HG02870 (cell line): ENCODE measurements around the gene TMEM198.

Source experiments
- ATAC-seq: cut with Tn5 transposase; IDR thresholded peaks from one replicate; pipeline ENCODE4 v1.9.1; 2021; ENCODE audit warnings: mild to moderate bottlenecking, moderate library complexity; ENCODE audit not compliant: unreplicated experiment

TMEM198 gene

DNA sequence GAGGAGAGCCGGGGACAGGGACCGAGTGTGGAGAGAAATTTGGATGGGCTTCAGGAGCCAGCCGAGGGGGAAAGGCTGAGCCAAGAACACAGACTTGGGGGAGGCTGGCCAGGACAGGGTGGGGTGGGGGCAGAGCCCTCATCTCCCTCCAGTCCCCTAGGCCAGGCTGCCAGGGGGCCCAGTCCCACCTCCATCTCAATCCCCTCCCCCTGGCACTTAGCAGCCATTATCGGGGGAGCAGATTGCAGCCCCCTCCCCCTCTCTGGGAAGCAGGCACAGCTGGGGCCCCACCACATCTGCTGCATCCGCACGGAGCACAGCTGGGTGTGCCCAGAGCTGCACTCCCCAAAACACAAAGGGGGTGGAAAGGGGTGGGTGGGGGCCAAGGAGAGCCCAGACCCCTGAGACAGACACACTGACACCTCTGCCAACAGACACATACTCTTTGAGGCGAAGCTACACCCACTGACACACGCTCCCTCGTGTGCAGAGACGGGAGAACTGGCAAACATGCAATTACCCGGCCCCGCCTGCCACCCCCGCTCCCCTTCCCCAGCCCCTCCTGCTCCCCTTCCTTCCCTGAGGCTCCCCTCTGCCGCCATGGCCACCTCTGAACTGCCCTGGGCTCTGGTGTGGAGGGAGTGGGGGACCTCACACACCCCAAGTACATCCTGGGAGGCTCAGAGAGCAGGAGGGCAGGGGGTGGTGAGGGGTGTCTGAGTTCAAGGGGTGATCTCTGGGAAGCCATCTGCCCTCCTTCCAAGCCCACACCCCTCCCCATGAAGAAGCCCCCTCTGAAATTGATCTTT, 34.7 kb upstream of the TMEM198 start:
- ATAC-seq, result peak; percentile 14

DNA sequence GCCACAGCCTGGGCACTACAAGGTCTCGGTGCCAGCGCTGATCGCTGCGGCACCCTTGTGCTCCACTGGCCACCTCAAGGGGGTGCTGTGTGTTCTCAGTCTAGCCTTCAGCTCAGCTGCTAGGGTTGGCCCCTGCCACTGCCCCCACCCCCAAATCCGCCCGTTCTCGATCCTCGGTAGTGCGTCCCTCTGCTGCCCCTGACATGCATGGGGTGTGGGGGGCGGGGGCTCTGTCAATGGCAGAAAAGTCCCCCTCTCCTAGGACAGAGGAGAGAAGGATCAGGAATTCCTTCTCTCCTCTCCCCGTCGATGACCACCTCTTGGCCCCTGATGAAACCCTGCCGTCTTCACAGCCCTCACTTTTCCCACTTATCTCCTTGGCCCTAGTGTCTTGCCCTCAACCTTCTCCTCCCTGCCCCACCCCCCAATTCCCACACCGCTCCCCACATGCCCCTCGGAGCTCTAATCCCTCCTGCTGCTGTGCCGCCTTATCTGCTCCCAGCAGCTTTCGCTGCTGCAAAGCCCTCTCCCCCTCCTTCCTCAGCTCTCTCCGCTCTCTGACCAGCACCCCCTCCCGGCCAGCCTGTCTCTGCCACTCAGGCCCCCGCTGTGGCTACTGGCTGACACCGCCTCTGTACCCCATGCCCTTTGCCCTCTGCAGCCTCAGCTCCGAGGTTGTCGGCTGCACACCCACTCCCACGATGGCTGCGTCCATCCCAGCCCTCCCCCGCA, 33.9 kb upstream of the TMEM198 start:
- ATAC-seq, result peak; percentile 74

DNA sequence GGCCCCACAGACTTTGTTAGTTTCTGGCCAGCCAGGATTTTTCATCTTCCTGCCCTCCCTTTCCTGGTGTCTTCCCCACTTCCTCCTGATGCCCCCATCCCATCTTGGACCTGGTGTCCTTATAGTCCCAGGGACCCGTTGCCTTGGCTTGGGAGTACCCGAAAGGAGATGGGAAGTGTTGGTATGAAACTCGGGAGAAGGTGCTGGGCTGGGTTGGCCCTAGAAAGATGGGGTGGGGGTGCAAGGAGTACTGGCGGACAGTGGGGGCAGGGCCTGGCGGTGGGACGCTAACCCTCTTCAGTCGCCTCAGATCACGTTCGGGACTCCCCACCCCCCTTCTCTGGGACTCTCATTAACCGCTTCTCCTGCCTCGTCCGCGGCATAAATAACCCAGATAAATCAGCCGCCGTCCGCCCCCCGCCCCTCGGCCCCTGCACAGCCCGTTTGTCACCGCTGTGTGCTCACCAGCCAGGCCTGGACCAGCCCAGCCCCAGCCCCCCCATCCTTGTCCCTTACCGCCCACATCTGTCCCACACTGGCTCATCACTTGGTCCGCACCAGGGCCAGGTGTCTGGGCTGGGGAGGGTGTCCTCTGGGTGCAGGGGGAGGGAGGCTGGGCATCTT, 33.2 kb upstream of the TMEM198 start:
- no peak for ATAC-seq

DNA sequence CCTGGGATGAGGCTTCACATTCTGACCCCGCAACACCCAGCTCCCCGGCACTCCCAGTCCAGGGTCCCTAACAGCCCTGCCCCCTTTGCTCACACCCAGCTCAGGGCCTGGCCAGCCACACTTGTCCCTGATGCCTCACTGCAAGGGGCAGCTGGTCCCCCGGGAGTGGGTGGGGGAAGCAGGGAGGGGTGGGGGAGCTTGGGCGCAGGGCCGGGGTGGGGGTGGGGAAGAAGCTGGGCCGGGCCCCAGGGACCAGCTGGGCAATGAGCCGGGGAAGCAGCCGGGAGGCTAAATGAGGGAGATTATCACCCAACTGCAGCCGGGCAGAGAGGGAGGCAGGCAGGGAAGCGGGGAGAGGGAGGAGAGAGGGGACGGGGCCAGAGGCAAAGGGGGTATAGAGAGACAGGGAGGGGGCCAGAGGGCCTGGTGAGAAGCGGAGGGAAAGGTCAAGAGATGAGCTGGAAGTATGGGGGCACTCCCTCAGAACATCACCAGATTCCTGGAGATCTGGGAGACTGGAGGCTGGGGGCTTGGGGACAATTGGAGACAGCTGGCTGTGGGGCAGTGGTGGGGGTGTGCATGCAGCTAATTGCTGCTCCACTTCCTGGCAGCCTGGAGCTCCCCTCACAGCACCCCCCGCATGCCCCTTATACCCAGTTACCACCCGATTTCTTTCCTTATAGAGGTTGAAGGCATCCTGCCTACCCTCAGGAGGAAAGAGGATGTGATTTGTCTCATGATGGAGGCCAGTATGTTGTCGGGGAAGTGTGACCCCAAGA, 32.1 kb upstream of the TMEM198 start:
- ATAC-seq, result no peak

DNA sequence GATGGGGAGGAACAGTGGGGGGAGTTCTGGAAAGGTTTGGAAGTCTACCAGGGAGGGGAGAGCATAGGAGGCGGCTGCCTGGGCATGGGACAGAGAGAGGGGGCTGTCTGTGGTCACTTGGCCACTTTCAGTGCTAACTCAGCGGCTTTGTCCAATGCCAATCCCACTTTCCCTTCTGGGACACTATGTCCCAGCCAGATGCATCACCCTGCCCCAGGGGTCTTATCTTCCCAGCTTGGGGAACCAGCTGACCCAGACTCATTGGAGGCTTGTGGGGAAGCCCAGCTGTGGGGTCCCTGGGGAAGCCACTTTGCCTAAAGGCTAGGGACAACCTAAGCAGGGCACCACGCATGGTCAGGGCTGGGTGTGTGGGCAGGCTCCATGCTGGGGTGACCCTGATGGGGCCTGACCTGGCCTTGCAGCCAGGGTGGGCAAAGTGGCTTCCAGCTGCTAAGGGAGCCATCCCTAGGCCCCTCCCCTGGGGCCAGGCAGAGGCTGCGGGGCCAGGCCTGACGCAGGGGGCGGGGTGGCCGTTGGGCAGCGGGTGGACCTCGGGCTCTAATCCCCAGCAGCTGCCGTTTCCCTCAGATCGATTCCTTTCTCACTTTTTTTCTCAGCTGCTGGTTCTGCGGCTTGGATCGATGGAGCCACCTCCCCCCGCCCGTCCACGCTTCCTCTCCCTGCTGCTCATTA, 31.2 kb upstream of the TMEM198 start:
- no peak for ATAC-seq

DNA sequence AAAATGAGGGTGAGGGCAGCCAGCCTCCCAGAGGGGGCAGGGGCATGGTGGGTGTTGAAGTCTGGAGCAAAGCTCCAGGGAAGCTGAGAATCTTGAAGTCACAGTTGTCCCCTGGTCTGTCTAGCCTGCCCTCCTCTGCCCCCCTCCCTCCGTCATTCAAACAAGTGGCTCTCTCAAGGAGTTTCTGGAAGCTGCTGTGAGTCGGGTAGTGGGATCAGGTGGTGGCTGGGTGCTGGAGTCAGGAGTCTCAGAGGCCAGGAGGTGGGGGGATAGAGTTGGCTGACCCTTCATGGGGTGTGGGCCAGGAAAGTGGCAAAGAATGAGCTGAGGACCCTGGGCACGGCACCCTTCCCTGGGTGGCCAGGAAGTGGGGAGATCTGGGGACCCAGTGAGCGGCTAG, 30.0 kb upstream of the TMEM198 start:
- no peak for ATAC-seq

DNA sequence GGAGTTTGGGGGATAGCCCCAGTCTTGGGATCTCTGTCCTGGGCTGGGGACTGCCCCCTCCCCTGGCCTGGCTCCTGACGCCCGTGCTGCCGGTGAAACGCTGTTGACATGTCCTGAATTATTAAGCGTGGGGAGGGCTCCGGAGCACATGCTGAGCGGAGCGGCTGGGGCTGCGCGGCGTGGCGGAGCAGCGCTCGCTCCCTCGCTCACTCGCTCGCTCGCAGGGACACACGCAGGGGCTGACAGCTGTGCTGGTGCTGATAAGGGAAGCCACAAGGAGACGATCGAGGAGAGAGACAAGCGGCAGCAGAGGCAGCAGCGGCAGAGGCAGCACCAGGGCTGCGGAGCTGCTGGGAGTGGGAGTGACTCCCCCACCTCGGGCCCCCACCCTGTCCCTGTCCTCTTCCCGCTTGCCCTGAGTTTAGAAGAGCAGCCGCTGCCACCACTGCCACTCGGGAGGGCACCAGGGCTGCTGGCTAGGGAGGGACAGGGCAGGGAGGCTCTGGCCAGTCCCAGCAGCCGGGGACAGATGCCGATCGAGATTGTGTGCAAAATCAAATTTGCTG, 29.5 kb upstream of the TMEM198 start, which contains the start of gene ASIC4:
Gene ASIC4, plus strand, starts transcription at position 287 of the 566 bp plus-strand sequence. Its CDS starts 243 bp downstream, at position 530.
- no peak for ATAC-seq

DNA sequence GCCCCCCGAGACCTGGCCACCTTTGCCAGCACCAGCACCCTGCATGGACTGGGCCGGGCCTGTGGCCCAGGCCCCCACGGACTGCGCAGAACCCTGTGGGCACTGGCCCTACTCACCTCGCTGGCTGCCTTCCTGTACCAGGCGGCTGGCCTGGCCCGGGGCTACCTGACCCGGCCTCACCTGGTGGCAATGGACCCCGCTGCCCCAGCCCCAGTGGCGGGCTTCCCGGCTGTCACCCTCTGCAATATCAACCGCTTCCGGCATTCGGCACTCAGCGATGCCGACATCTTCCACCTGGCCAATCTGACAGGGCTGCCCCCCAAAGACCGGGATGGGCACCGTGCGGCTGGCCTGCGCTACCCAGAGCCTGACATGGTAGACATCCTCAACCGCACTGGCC, 29.0 kb upstream of the TMEM198 start:
- ATAC-seq, result no peak

DNA sequence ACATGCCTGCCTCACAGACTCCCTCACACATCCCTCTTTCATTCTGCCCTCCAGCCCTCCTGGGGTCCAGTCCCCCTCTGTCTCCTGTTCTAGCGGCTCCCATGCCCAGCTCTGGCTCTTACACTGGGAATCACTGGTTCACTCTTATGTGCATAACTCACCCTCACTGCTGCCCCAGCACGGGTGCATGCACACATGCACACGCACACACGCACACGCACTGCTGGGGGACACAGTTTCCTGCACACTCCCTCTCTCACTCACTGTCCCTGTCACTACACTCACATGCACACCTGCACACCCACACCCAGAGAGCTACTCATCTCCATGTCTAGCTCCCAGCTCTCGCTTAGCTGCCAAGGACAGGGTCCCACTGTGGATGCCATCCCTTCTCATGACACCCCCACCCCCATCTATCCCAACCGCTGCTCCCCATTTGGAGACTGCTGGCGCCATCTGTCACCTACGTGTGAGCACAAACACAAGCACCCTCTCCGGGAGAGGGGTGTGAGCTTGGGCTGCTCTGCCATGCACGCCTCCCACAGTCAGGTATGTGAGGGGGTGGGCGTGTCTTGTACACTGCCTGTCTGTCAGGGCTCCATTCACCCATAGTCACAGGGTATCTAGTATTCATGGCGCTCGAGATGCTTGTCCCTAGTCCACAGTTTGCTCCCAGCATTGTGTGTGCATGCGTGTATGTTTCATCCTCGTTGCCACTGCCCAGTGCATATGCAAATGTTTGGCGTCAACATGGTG, 27.8 kb upstream of the TMEM198 start:
- no peak for ATAC-seq

DNA sequence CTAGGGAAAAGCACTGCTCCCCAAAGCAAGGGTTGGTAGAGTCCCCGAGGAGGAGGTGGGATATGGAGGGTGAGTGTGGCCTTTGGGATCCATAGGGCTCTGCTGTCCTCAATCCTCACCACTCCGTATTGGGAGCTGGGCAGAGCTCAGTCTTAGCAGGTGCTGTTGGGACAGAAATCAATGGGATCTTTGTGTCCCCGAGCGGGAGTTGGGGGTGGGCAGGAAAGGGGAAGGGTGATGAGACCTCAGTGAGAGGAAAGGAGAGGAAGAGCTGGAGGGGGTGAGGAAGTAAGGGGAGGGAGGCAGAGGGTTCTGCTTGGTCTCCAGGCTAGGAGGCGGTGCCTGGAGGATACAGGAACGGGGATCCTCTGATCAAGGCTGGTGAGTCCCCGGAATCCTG, 26.9 kb upstream of the TMEM198 start:
- ATAC-seq, result no peak

DNA sequence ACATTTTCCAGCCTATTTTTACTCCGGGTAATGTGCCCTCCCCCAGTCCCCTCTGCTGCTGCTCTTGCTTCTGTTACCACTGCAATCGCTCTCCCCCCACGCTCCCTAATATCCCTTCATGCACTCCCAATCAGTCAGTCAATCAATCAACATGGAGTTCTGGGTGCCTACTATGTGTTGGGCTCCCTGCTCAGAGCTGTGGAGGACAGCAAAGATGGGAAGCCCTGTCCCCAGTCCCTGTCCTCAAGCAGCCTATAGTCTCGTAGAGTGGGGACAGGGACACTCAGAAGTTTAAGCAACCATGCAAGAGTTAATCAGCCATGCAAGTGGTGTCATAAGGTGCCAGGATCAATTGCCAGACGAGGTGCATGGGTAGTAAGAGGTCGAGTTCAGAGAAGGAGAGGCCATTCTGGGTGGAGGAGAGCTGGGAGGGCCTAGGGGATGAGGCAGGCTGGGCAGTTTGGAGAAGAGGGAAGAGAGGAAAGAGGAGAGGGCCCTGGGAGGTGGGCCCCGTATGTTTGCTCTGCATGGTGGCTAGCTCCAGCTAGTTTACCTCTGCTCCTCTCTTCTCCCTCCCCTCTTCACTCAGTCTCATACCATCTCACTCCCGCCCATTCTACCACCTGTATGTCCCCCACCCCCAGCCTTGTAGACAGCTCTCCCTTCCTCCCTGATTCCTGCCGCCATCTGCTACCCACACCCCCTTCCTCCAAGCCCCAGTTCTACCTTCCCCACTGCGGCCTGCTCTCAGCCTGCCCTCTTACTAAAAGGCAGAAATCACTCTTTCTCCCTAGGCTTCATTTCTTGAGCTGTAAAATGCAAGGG, 25.7 kb upstream of the TMEM198 start:
- no peak for ATAC-seq

DNA sequence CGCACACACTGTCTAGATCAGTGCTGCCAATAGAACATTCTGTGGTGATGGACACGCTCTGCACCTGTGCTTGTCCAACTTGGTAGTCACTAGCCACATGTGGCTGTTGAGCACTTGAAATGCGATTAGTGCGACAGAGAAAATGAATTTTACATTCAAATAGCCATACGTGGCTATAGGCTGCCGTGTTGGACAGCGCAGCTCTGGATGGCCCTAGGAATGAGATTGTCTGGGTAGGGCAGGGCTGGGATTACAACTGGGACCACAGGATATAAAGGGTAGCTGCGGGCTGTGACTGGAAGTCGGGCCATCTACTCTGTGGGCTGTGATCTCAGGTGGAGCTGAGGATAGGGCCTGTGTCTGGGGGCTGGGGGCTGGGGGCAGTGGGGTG, 24.3 kb upstream of the TMEM198 start:
- ATAC-seq, result no peak

DNA sequence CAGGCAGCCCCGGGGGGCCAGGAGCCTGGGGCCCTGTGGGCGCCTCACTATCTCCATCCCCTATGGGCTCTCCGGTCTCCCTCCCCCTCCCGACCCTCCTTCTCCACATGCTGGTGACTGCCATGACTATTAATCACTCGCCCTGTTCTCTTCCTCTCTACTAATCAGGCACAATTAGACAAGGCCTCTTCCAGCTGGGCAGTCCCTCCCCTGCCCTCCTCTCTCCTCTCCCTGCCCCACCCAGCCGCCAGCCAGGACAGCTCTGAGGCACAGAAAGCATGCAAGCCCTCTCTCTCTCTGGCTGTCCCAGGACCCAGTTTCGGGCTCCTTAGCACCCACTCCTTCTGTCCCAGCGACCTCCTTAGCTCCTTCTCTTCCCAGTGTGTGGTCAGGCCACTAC, 23.7 kb upstream of the TMEM198 start:
- ATAC-seq, result no peak

DNA sequence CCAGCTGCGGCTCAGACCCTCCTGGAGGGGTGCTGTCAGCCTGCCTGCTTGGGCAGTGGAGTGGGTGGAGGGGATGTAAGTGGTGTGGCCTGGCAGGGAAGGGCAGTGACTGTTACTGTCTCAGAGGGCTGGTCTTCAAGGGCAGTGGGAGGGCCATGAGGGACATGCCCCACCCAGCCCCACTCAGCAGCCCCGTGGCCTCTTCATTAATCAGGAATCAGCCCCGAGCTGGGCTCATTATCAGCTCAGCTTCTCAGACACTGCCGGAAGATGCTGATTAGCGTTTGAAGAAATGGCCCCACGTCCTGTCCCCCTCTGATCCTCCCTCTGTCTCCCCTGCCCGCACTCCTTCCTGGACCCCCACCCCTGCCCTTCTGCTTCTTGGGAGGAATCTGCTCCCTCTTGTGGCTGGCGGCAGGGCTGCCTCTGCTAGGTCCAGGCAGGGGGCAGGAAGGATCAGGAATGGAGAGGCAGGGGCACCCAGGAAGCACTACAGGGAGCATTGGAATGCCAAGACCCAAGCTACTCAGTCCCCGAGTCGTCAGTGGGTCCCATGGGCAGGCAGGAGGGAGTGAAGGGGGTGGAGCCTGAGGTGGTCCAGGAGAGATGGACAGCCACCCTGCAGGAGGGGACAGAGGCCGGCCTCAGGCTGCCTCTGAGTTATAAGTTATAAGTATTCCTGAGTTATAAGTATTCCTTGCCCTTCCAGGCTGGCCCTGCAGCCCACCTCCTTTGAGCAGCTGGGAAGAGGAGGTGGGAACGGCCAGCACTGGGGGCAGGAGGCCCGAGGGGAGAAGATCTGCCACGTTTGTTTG, 22.6 kb upstream of the TMEM198 start:
- no peak for ATAC-seq

DNA sequence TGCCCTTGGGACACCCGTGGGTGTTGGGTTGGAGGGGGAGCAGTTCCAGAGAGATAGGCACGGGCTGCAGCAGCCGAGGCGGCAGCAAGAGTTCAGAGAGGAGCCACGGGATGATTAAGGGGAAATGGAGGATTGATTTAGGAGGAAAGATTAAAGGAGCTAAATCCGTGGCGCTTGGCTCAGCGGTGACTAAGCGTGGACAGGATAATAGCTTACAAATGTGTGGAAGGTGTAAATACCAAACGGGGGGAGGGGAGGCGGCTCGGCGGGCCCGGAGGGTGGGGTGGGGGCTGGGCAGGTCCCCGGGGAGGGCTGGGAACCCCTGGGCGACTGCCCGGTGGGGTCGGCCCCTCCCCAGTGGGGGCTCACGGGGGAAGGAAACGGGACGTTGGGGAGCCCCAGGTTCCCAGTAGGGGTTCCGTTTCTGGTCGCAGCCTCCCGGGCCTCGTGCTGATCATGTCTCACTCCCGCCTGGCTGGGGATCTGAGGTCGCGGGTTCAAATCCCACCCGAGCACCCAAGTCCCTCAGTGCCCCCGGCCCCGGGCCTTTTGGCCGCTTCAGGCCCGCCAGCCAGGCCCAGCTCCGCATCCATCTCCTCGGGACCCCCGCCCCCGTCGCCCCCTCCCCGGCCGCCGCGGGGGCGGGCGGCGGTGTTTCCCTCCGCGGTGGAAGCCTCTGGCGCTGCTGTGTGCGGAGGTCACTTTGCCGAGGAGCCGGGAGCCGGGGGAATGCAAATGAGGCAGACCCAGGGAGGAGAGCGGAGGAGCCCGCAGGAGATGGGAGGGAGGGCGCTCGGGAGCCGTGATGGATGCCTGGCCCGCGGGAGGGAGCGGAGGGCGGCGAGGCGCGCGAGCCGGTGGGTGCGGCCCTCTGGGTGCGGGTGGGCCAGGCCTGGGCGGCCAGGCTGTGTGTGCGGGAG, 21.5 kb upstream of the TMEM198 start:
- no peak for ATAC-seq

DNA sequence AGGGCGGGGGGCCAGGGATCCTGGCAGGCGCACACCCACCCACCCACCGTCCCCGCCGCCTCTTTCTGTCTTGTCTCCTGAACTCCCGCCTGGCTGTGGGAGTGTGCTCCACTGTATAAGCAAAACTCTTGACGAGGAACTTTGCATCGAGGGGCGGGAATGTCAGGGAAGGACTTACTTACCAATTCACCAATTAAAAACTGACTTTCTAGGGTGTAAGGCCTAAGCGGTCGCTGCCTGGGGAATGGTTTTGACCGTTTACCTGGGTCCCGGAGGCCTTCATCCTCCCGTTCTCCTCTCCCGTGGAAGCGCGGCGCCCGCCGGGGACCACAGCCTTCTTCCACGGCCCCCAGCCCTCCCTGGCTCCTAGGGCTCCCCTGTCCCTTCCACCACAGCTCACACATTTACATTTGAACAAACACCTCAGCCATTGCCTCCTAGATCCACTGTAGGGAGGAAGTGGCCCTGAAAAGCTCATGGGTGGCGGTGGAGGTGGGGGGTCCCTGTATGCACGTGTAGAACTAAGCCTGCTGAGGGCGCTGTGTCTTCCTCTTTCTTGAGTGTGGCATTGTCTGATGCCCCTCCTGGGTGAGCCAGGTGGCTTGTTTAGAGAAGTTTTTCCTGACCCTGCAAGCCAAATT, 20.7 kb upstream of the TMEM198 start:
- no peak for ATAC-seq
